A673 (cell line): Measurements from ENCODE around the gene SSH2. TPM values are rescaled to one million over a fixed set of nuclear protein-coding genes. Genes with fewer than 3 reads are reported as not detected.

Experiments used
- BruUV-seq: library from RNA; stranded (reverse); fragments of 400-500 nt; replicated peaks from 2 replicates; lab custom pipeline; 2021; lab: Mats Ljungman, UMichigan
- CTCF ChIA-PET: fragments of 300-600 bp; sonication (Branson Sonifier 250); formaldehyde crosslinking; loops from one replicate; lab custom pipeline; 2022; ENCODE audit warnings: antibody characterized with exemption; lab: Charles Lee
- POLR2A ChIA-PET: fragments of 300-600 bp; sonication (Branson Sonifier 250); formaldehyde crosslinking; loops from one replicate; lab custom pipeline; 2022; ENCODE audit warnings: antibody characterized with exemption; ENCODE audit not compliant: low non-redundant PET; lab: Charles Lee
- DNase-seq: peaks from one replicate; pipeline ENCODE4 v3.0.0-alpha.2; 2015; ENCODE audit warnings: low spot score
- H3K27ac ChIP-seq: fragments of 200-600 bp; sonication (generic); 2 replicates; pipeline ENCODE4 v1.5.1; 2016; ENCODE audit warnings: mixed run types, low read depth, mild to moderate bottlenecking, mixed read lengths, antibody characterized with exemption, low read length; ENCODE audit not compliant: poor library complexity, severe bottlenecking
- H3K27me3 ChIP-seq: fragments of 200-600 bp; sonication (generic); replicated peaks from 2 replicates; pipeline ENCODE4 v1.6.1; 2017; ENCODE audit warnings: mixed run types, low read depth, mild to moderate bottlenecking, mixed read lengths, antibody characterized with exemption, low read length; ENCODE audit not compliant: insufficient read depth, poor library complexity
- H3K36me3 ChIP-seq: fragments of 200-600 bp; sonication (generic); 2 replicates; pipeline ENCODE4 v1.6.1; 2016; ENCODE audit warnings: mixed run types, mild to moderate bottlenecking, mixed read lengths, antibody characterized with exemption, low read length; ENCODE audit not compliant: insufficient read depth, poor library complexity, severe bottlenecking
- H3K4me1 ChIP-seq: fragments of 200-600 bp; sonication (generic); 2 replicates; pipeline ENCODE4 v1.6.1; 2017; ENCODE audit warnings: mixed run types, mild to moderate bottlenecking, mixed read lengths, antibody characterized with exemption, low read length; ENCODE audit not compliant: insufficient read depth, poor library complexity, severe bottlenecking
- H3K4me3 ChIP-seq: fragments of 200-600 bp; sonication (generic); 2 replicates; pipeline ENCODE4 v1.5.1; 2016; ENCODE audit warnings: low read depth, mixed run types, mild to moderate bottlenecking, mixed read lengths, low read length; ENCODE audit not compliant: poor library complexity, severe bottlenecking
- H3K9me3 ChIP-seq: fragments of 200-600 bp; sonication (generic); 2 replicates; pipeline ENCODE4 v1.6.1; 2016; ENCODE audit warnings: mixed run types, low read depth, mild to moderate bottlenecking, mixed read lengths, antibody characterized with exemption, low read length; ENCODE audit not compliant: poor library complexity, severe bottlenecking
- EZH2 ChIP-seq: fragments of 200-600 bp; sonication (generic); IDR thresholded peaks from 2 replicates; pipeline ENCODE4 v1.6.1; 2017; ENCODE audit warnings: borderline replicate concordance, low read depth, mild to moderate bottlenecking, mixed read lengths, antibody characterized with exemption, low read length; ENCODE audit not compliant: poor library complexity, severe bottlenecking
- intact Hi-C: fragments of 100-400 bp; cut with micrococcal nuclease; formaldehyde crosslinking; loops from one replicate; pipeline ENCODE4 v1.10.0; 2022; ENCODE audit not compliant: unreplicated experiment
- total RNA-seq: library from RNA; stranded (reverse); gene quantifications from 2 replicates; pipeline ENCODE4 v1.2.3, GENCODE V29; 2021
- TF ChIP-seq, protein P1 (sequence below): fragments of 300-800, 200-600 bp; sonication (generic); conservative IDR thresholded peaks from 2 replicates; pipeline ENCODE4 v1.5.1; 2017; ENCODE audit warnings: low read depth, mild to moderate bottlenecking, antibody characterized with exemption, low read length, moderate library complexity, mixed read lengths

SSH2 gene
- total RNA-seq, 1 experiment from 2014 or later = 75.5 TPM

GRCh38 chr17:29578626-29579485 is 351.2 kb downstream of the SSH2 start:
- CTCF ChIA-PET = interaction anchor here (0.8 to 1.5 kb wide), 3 partner anchors 9 to 515 kb away, joined by 3 to 4 read pairs (median 3); no protein-coding TSS in a partner anchor
- TF ChIP-seq EZH2 = no peak
- TF ChIP-seq, protein P1, sequence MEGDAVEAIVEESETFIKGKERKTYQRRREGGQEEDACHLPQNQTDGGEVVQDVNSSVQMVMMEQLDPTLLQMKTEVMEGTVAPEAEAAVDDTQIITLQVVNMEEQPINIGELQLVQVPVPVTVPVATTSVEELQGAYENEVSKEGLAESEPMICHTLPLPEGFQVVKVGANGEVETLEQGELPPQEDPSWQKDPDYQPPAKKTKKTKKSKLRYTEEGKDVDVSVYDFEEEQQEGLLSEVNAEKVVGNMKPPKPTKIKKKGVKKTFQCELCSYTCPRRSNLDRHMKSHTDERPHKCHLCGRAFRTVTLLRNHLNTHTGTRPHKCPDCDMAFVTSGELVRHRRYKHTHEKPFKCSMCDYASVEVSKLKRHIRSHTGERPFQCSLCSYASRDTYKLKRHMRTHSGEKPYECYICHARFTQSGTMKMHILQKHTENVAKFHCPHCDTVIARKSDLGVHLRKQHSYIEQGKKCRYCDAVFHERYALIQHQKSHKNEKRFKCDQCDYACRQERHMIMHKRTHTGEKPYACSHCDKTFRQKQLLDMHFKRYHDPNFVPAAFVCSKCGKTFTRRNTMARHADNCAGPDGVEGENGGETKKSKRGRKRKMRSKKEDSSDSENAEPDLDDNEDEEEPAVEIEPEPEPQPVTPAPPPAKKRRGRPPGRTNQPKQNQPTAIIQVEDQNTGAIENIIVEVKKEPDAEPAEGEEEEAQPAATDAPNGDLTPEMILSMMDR = no peak
- Histone ChIP-seq H3K4me1 (peaks cover 4% of the 10 kb centered on the region), H3K4me3 (no peak overlapping the region), H3K36me3 (peaks cover 93% of the 10 kb centered on the region), H3K27ac (no peak overlapping the region), H3K27me3 (no peaks in the 10 kb centered on the region), H3K9me3 (no peaks in the 10 kb centered on the region)
- intact Hi-C loops = no loop called here
- DNase-seq = no peak
- no TSS peak for BruUV-seq
- POLR2A ChIA-PET = no interaction called here

GRCh38 chr17:29577385-29578211 is 352.4 kb downstream of the SSH2 start:
- Histone ChIP-seq H3K36me3 (peaks cover 91% of the 10 kb centered on the region), H3K27me3 (no peaks in the 10 kb centered on the region), H3K4me1 (peaks cover 16% of the 10 kb centered on the region), H3K9me3 (no peaks in the 10 kb centered on the region), H3K27ac (no peak overlapping the region), H3K4me3 (no peak overlapping the region)
- TF ChIP-seq EZH2 = no peak
- TF ChIP-seq, protein P1 = no peak
- intact Hi-C loops = no loop called here
- ChIA-PET POLR2A (no interaction called here), CTCF (interaction anchor here (0.8 kb wide), 1 partner anchor 11 kb away, joined by 3 read pairs; no protein-coding TSS in a partner anchor)
- no TSS peak for BruUV-seq
- peak; percentile 41 for DNase-seq

DNA sequence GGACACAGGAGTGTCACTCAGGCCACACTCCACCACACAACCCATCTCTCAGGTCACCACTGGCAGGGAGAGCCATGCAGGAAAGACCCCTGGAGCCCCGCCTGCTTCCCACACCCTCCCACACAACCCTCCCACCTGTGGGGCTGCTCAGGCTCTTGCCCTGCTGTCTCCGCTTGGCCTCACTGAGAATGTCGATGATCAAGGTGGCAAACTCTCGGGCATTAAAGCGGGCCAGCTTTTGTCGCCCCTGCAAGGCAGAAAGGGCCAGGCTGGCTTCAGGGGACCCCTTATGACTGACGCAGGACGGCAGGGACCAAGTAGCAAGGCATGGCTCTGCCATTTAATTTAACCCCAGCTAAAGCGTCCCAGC is 353.0 kb downstream of the SSH2 start:
- intact Hi-C loops = no loop called here
- H3K36me3 ChIP-seq = peaks cover 85% of the 10 kb centered on the region
- POLR2A ChIA-PET = no interaction called here

More for the DNA sequence above, 353.0 kb downstream of the SSH2 start:
- TF ChIP-seq EZH2 = no peak
- TF ChIP-seq, protein P1 = no peak
- BruUV-seq = no TSS peak
- H3K27me3 ChIP-seq = no peaks in the 10 kb centered on the region
- no peak for DNase-seq
- no peaks in the 10 kb centered on the region for H3K9me3 ChIP-seq
- H3K27ac ChIP-seq = no peak overlapping the region
- H3K4me3 ChIP-seq = no peak overlapping the region
- CTCF ChIA-PET = no interaction called here
- H3K4me1 ChIP-seq = peaks cover 16% of the 10 kb centered on the region
